ENCODE data around the gene EGLN3. TPM values are rescaled to one million over a fixed set of nuclear protein-coding genes. Genes with fewer than 3 reads are reported as not detected.

The EGLN3 gene
- total and polyA plus RNA-seq, 2 donors from 2014 or later: 19.6 to 22.5 TPM

- intact Hi-C loops (cut with DNase I): no loop called here
- Histone ChIP-seq H3K9ac (ENCODE audit: low read length in 3 of 3) (no peak overlapping the region), H3K27me3 (ENCODE audit: control insufficient read depth, insufficient read depth, low read length) (no peaks in the 10 kb centered on the region), H3K4me1 (ENCODE audit: control insufficient read depth in 2 of 3, insufficient read depth in 2 of 3, low read depth in 1 of 3, low read length in 3 of 3) (peaks cover 3 to 5% (median 4%) of the 10 kb centered on the region in 3 donors), H3K9me3 (ENCODE audit: control insufficient read depth in 2 of 3, insufficient read depth in 1 of 3, low read length in 3 of 3) (no peaks in the 10 kb centered on the region), H3K27ac (ENCODE audit: low read depth in 2 of 2, low read length in 2 of 2) (no peak overlapping the region), H3K4me3 (ENCODE audit: low read length in 3 of 3) (no peak overlapping the region), H3K36me3 (ENCODE audit: control insufficient read depth in 2 of 3, insufficient read depth in 3 of 3, low read length in 3 of 3) (no peaks in the 10 kb centered on the region)
- FAIRE-seq: no peak
- DNase-seq: no peak
- TF ChIP-seq, protein P1, sequence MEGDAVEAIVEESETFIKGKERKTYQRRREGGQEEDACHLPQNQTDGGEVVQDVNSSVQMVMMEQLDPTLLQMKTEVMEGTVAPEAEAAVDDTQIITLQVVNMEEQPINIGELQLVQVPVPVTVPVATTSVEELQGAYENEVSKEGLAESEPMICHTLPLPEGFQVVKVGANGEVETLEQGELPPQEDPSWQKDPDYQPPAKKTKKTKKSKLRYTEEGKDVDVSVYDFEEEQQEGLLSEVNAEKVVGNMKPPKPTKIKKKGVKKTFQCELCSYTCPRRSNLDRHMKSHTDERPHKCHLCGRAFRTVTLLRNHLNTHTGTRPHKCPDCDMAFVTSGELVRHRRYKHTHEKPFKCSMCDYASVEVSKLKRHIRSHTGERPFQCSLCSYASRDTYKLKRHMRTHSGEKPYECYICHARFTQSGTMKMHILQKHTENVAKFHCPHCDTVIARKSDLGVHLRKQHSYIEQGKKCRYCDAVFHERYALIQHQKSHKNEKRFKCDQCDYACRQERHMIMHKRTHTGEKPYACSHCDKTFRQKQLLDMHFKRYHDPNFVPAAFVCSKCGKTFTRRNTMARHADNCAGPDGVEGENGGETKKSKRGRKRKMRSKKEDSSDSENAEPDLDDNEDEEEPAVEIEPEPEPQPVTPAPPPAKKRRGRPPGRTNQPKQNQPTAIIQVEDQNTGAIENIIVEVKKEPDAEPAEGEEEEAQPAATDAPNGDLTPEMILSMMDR (IDR thresholded peaks at IDR 0.05; ENCODE audit: borderline replicate concordance, extremely low read depth, insufficient read depth): no peak
These were observed 19.4 kb downstream of the EGLN3 start for GRCh38 chr14:33931461-33931860.

DNA sequence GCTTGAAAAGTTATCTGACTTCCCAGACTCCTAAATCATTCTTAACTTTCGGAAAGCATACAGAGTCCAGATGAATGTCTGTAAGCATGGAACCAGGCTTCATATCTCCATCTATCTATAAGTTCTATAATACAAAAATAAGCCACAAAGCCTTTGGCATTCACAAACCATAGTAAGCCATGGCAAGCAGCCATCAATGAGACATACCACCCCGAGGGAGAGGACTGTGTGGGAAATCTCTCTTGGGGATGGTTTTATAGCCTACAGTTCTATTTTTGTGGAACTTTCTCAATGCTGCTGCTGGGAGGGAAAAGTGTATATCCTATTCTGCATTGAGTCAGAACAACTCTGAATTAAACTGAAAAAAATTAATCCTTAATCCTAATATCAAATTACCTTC, 20.4 kb downstream of the EGLN3 start:
- peaks cover 3 to 5% (median 4%) of the 10 kb centered on the region in 3 donors for H3K4me1 ChIP-seq (ENCODE audit: control insufficient read depth in 2 of 3, insufficient read depth in 2 of 3, low read depth in 1 of 3, low read length in 3 of 3)
- no peak overlapping the region for H3K4me3 ChIP-seq (ENCODE audit: low read length in 3 of 3)
- no peak overlapping the region for H3K9ac ChIP-seq (ENCODE audit: low read length in 3 of 3)
- H3K9me3 ChIP-seq (ENCODE audit: control insufficient read depth in 2 of 3, insufficient read depth in 1 of 3, low read length in 3 of 3): no peaks in the 10 kb centered on the region
- FAIRE-seq (no peak), DNase-seq (no peak)
- intact Hi-C loops (cut with DNase I): no loop called here
- TF ChIP-seq, protein P1 (IDR thresholded peaks at IDR 0.05; ENCODE audit: borderline replicate concordance, extremely low read depth, insufficient read depth): no peak
- H3K27me3 ChIP-seq (ENCODE audit: control insufficient read depth, insufficient read depth, low read length): no peaks in the 10 kb centered on the region
- no peak overlapping the region for H3K27ac ChIP-seq (ENCODE audit: low read depth in 2 of 2, low read length in 2 of 2)
- no peaks in the 10 kb centered on the region for H3K36me3 ChIP-seq (ENCODE audit: control insufficient read depth in 2 of 3, insufficient read depth in 3 of 3, low read length in 3 of 3)

DNA sequence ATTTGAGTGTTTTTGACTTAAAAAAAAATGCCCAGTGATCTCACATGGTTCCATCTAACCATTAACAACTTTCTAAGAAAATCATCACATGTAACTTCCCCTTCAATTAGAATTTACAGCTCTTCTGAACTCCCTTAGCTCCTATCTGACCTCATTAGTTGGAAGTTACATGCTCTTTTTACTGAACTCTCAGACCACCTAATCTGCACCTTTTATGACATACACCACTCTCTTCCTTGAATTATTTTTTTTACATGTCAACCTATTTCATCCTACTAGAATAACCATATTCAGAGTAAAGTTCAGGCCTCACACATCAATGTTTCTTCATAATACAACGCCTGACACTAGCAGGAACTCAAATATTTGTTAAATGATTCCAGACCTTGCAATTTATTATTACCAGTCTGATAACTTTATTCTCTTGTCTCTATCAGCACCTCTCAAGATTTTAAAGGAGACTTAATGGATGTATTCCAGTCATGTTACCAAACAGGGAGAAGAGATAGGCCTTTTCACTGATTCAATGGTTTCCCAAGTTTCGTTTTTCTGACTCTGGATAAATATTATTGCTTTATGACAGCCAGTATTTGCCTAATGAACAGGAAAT, 21.0 kb downstream of the EGLN3 start:
- Histone ChIP-seq H3K9me3 (ENCODE audit: control insufficient read depth in 2 of 3, insufficient read depth in 1 of 3, low read length in 3 of 3) (no peaks in the 10 kb centered on the region), H3K36me3 (ENCODE audit: control insufficient read depth in 2 of 3, insufficient read depth in 3 of 3, low read length in 3 of 3) (no peaks in the 10 kb centered on the region), H3K27ac (ENCODE audit: low read depth in 2 of 2, low read length in 2 of 2) (no peak overlapping the region), H3K4me3 (ENCODE audit: low read length in 3 of 3) (no peak overlapping the region), H3K27me3 (ENCODE audit: control insufficient read depth, insufficient read depth, low read length) (no peaks in the 10 kb centered on the region), H3K9ac (ENCODE audit: low read length in 3 of 3) (no peak overlapping the region), H3K4me1 (ENCODE audit: control insufficient read depth in 2 of 3, insufficient read depth in 2 of 3, low read depth in 1 of 3, low read length in 3 of 3) (peaks cover 3 to 5% (median 4%) of the 10 kb centered on the region in 3 donors)
- TF ChIP-seq, protein P1 (IDR thresholded peaks at IDR 0.05; ENCODE audit: borderline replicate concordance, extremely low read depth, insufficient read depth): no peak
- FAIRE-seq (no peak), DNase-seq (no peak)
- intact Hi-C loops (cut with DNase I): no loop called here

DNA sequence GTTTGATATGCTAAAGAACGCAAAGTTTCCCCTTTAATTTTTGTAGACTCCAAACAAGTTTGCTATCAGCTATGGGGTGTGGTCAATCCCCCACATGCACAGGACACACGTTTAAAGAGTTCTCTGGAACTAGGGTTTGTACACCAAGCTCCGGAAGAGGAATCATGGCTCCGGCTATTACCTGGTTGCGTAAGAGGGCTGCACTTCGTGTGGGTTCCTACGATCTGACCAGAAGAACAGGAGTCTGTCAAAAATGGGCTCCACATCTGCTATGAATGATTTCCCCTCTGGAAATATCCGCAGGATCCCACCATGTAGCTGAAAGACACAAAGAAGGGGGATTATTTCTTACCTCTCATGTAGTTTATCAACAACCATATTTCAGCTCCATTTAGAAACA, 22.0 kb downstream of the EGLN3 start:
- Histone ChIP-seq H3K9ac (ENCODE audit: low read length in 3 of 3) (no peak overlapping the region), H3K4me1 (ENCODE audit: control insufficient read depth in 2 of 3, insufficient read depth in 2 of 3, low read depth in 1 of 3, low read length in 3 of 3) (peaks cover under 1 to 5% (median 3%) of the 10 kb centered on the region in 3 donors), H3K36me3 (ENCODE audit: control insufficient read depth in 2 of 3, insufficient read depth in 3 of 3, low read length in 3 of 3) (no peaks in the 10 kb centered on the region), H3K4me3 (ENCODE audit: low read length in 3 of 3) (no peak overlapping the region), H3K9me3 (ENCODE audit: control insufficient read depth in 2 of 3, insufficient read depth in 1 of 3, low read length in 3 of 3) (no peaks in the 10 kb centered on the region), H3K27ac (ENCODE audit: low read depth in 2 of 2, low read length in 2 of 2) (no peak overlapping the region), H3K27me3 (ENCODE audit: control insufficient read depth, insufficient read depth, low read length) (no peaks in the 10 kb centered on the region)
- TF ChIP-seq, protein P1 (IDR thresholded peaks at IDR 0.05; ENCODE audit: borderline replicate concordance, extremely low read depth, insufficient read depth): no peak
- intact Hi-C loops (cut with DNase I): no loop called here
- no peak for DNase-seq
- no peak for FAIRE-seq
